Natural killer cell (primary cell): ENCODE results near the gene ADCY4. TPM values are rescaled to one million over a fixed set of nuclear protein-coding genes. Genes with fewer than 3 reads are reported as not detected.

ENCODE experiments used
- ATAC-seq, 3 donors: fragments of 150-1000 bp in 2 of 3; fragments of 200-7000 bp in 1 of 3; cut with Tn5 transposase; 1 replicate in 1 of 3; 2 replicates in 2 of 3; pipeline ENCODE4 v1.10.0; 2021; ENCODE audit warnings: mild to moderate bottlenecking in 2 of 3, moderate library complexity in 2 of 3
- DNase-seq, 2 donors: peaks; one replicate each; pipeline versions ENCODE4 v3.0.0 to v3.0.0-alpha.2; 2013 to 2021; ENCODE audit warnings: mixed read lengths in 1 of 2
- H3K27ac ChIP-seq: one replicate; pipeline ENCODE4 v1.5.1; 2013; ENCODE audit warnings: mild to moderate bottlenecking, low read length
- H3K27me3 ChIP-seq: one replicate; pipeline ENCODE4 v1.6.1; 2013; ENCODE audit warnings: low read length; ENCODE audit not compliant: control insufficient read depth, insufficient read depth
- H3K36me3 ChIP-seq: one replicate; pipeline ENCODE4 v1.6.1; 2013; ENCODE audit warnings: low read length; ENCODE audit not compliant: control insufficient read depth, insufficient read depth
- H3K4me1 ChIP-seq: one replicate; pipeline ENCODE4 v1.6.1; 2013; ENCODE audit warnings: low read length; ENCODE audit not compliant: control insufficient read depth, insufficient read depth
- H3K4me3 ChIP-seq: one replicate; pipeline ENCODE4 v1.5.1; 2013; ENCODE audit warnings: low read length
- H3K9me3 ChIP-seq: one replicate; pipeline ENCODE4 v1.6.1; 2013; ENCODE audit warnings: low read length; ENCODE audit not compliant: control insufficient read depth, insufficient read depth
- H3K27ac Mint-ChIP-seq, 2 donors: one replicate each; pipeline ENCODE4 v1.8.0; 2022; ENCODE audit warnings: mild to moderate bottlenecking in 2 of 2, mixed read lengths in 2 of 2, moderate library complexity in 1 of 2
- H3K27me3 Mint-ChIP-seq, 2 donors: one replicate each; pipeline ENCODE4 v1.8.0; 2022; ENCODE audit warnings: low read depth in 2 of 2, mixed read lengths in 2 of 2
- H3K36me3 Mint-ChIP-seq: one replicate; pipeline ENCODE4 v1.8.0; 2022; ENCODE audit warnings: mixed read lengths
- H3K4me1 Mint-ChIP-seq, 2 donors: one replicate each; pipeline ENCODE4 v1.8.0; 2022; ENCODE audit warnings: mixed read lengths in 2 of 2
- H3K4me3 Mint-ChIP-seq: one replicate; pipeline ENCODE4 v1.8.0; 2022; ENCODE audit warnings: mild to moderate bottlenecking, moderate library complexity, mixed read lengths
- H3K9me3 Mint-ChIP-seq, 2 donors: one replicate each; pipeline ENCODE4 v1.8.0; 2022; ENCODE audit warnings: mixed read lengths in 2 of 2
- WGBS: methylation state at CpG from one replicate; pipeline ENCODE4 v1.1.7; 2013; ENCODE audit warnings: missing lambda C conversion rate; ENCODE audit not compliant: insufficient coverage; 5-methylcytosine and 5-hydroxymethylcytosine counted together
- intact Hi-C: fragments of 100-400 bp; cut with micrococcal nuclease; formaldehyde crosslinking; loops from one replicate; pipeline ENCODE4 v1.14.2; 2022
- total RNA-seq, 4 donors: library from RNA; stranded (reverse); fragments of 120-200 nt in 1 of 4; gene quantifications; one replicate each; pipeline versions ENCODE4 v1.2.3 to v1.2.4, GENCODE V29; 2013 to 2022
- TF ChIP-seq, protein P1 (sequence below): fragments of 200-600 bp; IDR thresholded peaks from one replicate; pipeline ENCODE4 v1.8.0; 2022; ENCODE audit warnings: antibody characterized with exemption

Gene ADCY4
- total RNA-seq, 3 donors from 2014 or later (not counting 1 experiment from before 2014, with no cell fraction given): 9.8 to 17.6 (median 11.3) TPM

DNA sequence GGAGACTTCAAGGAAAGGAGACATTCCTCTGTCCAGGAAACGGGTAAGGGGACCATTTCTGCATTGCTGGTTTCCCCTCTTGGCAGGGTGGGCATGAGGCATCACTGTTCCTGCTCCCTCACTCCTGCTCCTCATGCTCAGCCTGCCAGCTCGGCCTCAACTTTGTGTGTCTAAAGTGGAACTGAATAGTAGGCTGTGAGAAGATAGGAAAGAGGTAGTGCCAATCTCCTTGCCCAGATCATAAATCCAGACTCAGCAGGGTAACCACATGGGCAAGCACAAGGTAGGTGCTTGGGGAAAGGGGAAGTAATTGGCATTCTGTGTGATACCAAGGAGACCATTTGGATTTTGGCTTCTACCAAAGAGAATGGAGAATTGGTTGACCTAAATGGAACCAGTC lies 21.0 kb downstream of the ADCY4 start:
- DNase-seq (no peak), ATAC-seq (no peak)
- Mint-ChIP-seq H3K4me1 (peaks cover 68 to 78% of the 10 kb centered on the region in 2 donors), H3K27me3 (no peaks in the 10 kb centered on the region), H3K36me3 (no peaks in the 10 kb centered on the region), H3K4me3 (peak overlapping the region; percentile 88), H3K9me3 (no peaks in the 10 kb centered on the region), H3K27ac (peak overlapping the region; percentile 94 to 96)
- Histone ChIP-seq H3K36me3 (no peaks in the 10 kb centered on the region), H3K9me3 (no peaks in the 10 kb centered on the region), H3K27me3 (no peaks in the 10 kb centered on the region), H3K4me1 (peaks cover 67% of the 10 kb centered on the region), H3K27ac (peak overlapping the region; percentile 84), H3K4me3 (no peak overlapping the region)
- intact Hi-C loops: loop anchor here (5.0 kb wide), 2 partner anchors 72 to 97 kb away; partner anchors contain the start of genes MDP1 and TINF2
- TF ChIP-seq, protein P1, sequence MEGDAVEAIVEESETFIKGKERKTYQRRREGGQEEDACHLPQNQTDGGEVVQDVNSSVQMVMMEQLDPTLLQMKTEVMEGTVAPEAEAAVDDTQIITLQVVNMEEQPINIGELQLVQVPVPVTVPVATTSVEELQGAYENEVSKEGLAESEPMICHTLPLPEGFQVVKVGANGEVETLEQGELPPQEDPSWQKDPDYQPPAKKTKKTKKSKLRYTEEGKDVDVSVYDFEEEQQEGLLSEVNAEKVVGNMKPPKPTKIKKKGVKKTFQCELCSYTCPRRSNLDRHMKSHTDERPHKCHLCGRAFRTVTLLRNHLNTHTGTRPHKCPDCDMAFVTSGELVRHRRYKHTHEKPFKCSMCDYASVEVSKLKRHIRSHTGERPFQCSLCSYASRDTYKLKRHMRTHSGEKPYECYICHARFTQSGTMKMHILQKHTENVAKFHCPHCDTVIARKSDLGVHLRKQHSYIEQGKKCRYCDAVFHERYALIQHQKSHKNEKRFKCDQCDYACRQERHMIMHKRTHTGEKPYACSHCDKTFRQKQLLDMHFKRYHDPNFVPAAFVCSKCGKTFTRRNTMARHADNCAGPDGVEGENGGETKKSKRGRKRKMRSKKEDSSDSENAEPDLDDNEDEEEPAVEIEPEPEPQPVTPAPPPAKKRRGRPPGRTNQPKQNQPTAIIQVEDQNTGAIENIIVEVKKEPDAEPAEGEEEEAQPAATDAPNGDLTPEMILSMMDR: no peak
- 45% methylated on average over 1 of the region's 2 CpGs for WGBS

DNA sequence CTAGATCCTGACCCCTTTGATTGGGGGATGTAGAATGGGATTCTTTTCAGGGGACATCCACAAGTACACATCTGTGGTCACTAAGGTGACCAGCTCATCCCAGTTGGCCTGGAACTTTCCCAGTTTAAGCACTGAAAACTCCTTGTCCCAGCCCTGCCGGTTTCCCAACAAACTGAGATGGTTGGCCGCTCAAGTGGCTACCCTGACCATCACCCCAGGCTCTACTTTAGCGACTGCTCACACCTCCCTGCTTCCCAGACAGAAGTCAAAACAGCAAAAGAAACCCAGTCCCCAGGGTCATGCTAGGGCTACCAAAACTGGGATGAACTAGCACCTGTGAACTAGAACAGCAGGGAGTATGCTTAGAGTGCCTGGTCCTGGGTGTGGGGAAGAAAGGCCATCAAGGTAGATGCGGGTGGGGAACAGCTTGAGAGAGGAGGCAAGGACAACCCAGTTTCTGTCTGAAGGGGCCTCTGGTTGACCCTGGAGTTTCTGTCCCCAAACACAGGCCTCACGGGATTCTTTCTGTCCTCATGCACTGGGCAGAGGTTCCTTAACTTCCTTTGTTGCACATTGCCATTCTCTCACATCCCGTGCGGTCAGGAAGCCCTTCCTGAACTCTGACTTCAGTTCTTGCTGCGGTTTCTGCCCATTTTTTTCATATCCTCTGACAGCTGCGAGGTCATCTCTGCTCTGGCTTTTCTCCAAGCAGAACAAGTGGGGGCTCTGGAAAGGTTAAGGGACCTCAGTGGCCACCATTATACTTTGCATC lies 21.9 kb downstream of the ADCY4 start:
- Mint-ChIP-seq H3K9me3 (no peaks in the 10 kb centered on the region), H3K36me3 (no peaks in the 10 kb centered on the region), H3K27me3 (no peaks in the 10 kb centered on the region), H3K27ac (peak overlapping the region; percentile 94 to 96), H3K4me3 (peak overlapping the region; percentile 88), H3K4me1 (peaks cover 76 to 85% of the 10 kb centered on the region in 2 donors)
- WGBS: 24% methylated on average over 9 of the region's 9 CpGs
- TF ChIP-seq, protein P1: no peak
- Histone ChIP-seq H3K27me3 (no peaks in the 10 kb centered on the region), H3K9me3 (no peaks in the 10 kb centered on the region), H3K27ac (peak overlapping the region; percentile 84), H3K4me1 (peaks cover 74% of the 10 kb centered on the region), H3K36me3 (no peaks in the 10 kb centered on the region), H3K4me3 (no peak overlapping the region)
- DNase-seq (peak in 1 of 2 donors; percentile 74), ATAC-seq (peak in 1 of 3 donors; percentile 2)
- intact Hi-C loops: loop anchor here (5.0 kb wide), 2 partner anchors 71 to 96 kb away; partner anchors contain the start of genes MDP1 and TINF2

DNA sequence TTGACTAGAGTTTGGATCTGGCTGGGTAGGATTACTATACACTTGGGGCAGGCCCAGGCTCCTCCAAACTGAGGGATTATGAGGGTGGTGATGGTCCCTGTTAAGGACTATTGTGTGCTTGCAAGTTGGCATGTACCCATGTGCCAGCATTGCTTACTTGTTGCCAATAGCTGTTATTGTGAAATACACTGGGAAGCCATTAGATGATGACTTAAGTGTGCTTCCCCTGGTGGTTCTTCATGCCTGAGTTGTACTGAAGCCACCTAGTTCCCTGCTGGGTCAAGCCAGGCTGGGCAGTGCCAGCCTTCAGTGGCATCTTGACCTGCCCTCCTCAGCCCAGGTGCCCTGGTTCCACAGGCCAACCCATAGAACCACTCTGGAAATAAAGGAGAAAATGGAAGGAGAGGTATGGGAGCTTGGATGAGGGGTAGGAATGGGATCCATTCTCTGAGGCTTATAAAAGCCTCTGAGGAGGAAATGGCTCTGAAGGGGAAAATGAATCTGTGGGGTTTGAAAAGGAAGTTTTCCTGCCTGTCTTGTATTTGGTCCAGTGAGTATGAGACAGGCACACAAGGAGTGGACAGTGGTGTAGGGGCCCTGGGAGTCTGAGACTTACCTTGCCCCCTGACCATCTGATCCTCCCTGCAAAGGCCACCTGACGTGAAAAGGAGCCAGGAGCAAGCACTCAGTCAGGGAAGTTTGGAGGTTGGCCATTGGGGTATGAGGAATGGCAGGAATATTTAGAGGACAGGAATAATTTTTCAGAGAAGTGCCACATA lies 22.8 kb downstream of the ADCY4 start:
- intact Hi-C loops: loop anchor here (1.0 to 5.0 kb wide), 4 partner anchors 20 to 95 kb away; partner anchors contain the start of genes MDP1, RABGGTA and TINF2
- Histone ChIP-seq H3K27ac (peak overlapping the region; percentile 84), H3K9me3 (no peaks in the 10 kb centered on the region), H3K27me3 (no peaks in the 10 kb centered on the region), H3K4me3 (peak overlapping the region; percentile 45), H3K36me3 (peaks cover 9% of the 10 kb centered on the region), H3K4me1 (peaks cover 78% of the 10 kb centered on the region)
- H3K4me1 Mint-ChIP-seq: peaks cover 72 to 87% of the 10 kb centered on the region in 2 donors
- peak in 1 of 2 donors; percentile 60 for DNase-seq
- no peaks in the 10 kb centered on the region for H3K9me3 Mint-ChIP-seq
- H3K27ac Mint-ChIP-seq: peak overlapping the region; percentile 94 to 96
- peak in 2 of 3 donors; percentile 16 to 34 for ATAC-seq
- H3K27me3 Mint-ChIP-seq: no peaks in the 10 kb centered on the region
- WGBS: 92% methylated on average over 1 of the region's 1 CpG
- TF ChIP-seq, protein P1: no peak
- H3K36me3 Mint-ChIP-seq: no peaks in the 10 kb centered on the region
- peak overlapping the region; percentile 88 for H3K4me3 Mint-ChIP-seq
